Iris pigment epithelial cell (primary cell): ENCODE results near the gene PARM1.

ENCODE experiments used
- DNase-seq: peaks from one replicate; pipeline ENCODE4 v3.0.0-alpha.2; 2011; ENCODE audit warnings: low read depth

PARM1 gene

GRCh38 chr4:75030649-75031235 is 97.8 kb downstream of the PARM1 start:
- no peak for DNase-seq

- DNase-seq = no peak
Observed at GRCh38 chr4:75031775-75032174, 98.9 kb downstream of the PARM1 start.

GRCh38 chr4:75034523-75034922 is 101.6 kb downstream of the PARM1 start:
- no peak for DNase-seq

GRCh38 chr4:75035321-75035720 is 102.4 kb downstream of the PARM1 start:
- DNase-seq = no peak

- DNase-seq = no peak
Observed at GRCh38 chr4:75036046-75036830, 103.3 kb downstream of the PARM1 start.

- DNase-seq = no peak
Observed at GRCh38 chr4:75037252-75037651, 104.3 kb downstream of the PARM1 start.

- DNase-seq = no peak
Observed at GRCh38 chr4:75038376-75038775, 105.5 kb downstream of the PARM1 start.

GRCh38 chr4:75040703-75041102 is 107.8 kb downstream of the PARM1 start:
- DNase-seq = no peak

GRCh38 chr4:75042601-75043208 is 109.8 kb downstream of the PARM1 start:
- no peak for DNase-seq

GRCh38 chr4:75046226-75046625 is 113.3 kb downstream of the PARM1 start:
- no peak for DNase-seq

GRCh38 chr4:75046641-75047040 is 113.7 kb downstream of the PARM1 start:
- no peak for DNase-seq

GRCh38 chr4:75048208-75048879 is 115.4 kb downstream of the PARM1 start:
- DNase-seq = no peak

GRCh38 chr4:75051431-75051830 is 118.5 kb downstream of the PARM1 start:
- no peak for DNase-seq

GRCh38 chr4:75053352-75053751 is 120.4 kb downstream of the PARM1 start:
- no peak for DNase-seq

- DNase-seq = no peak
Observed at GRCh38 chr4:75054078-75054477, 121.2 kb downstream of the PARM1 start.

GRCh38 chr4:75056277-75056676 is 123.4 kb downstream of the PARM1 start:
- DNase-seq = no peak

- DNase-seq = no peak
Observed at GRCh38 chr4:75057369-75057768, 124.5 kb downstream of the PARM1 start.

- DNase-seq = no peak
Observed at GRCh38 chr4:75058486-75058885, 125.6 kb downstream of the PARM1 start.

- no peak for DNase-seq
Observed at GRCh38 chr4:75063433-75063832, 130.5 kb downstream of the PARM1 start.

GRCh38 chr4:75065909-75066308 is 133.0 kb downstream of the PARM1 start:
- DNase-seq = no peak

GRCh38 chr4:75069493-75070074 is 136.7 kb downstream of the PARM1 start:
- DNase-seq = no peak

- no peak for DNase-seq
Observed at GRCh38 chr4:75071317-75071716, 138.4 kb downstream of the PARM1 start.
